K562 (cell line): ENCODE results near the gene TRIM38. TPM values are rescaled to one million over a fixed set of nuclear protein-coding genes. Genes with fewer than 3 reads are reported as not detected.

Experiments used
- CEBPG ChIP-seq, 3 experiments: fragments of 200-800 bp in 1 of 3; sonication (Bioruptor generic) in 1 of 3; sonication (generic) in 1 of 3; formaldehyde crosslinking in 1 of 3; IDR thresholded peaks in 2 of 3; conservative IDR thresholded peaks in 1 of 3; 2 replicates each; pipeline versions ENCODE4 v1.6.1 to v1.8.0; 2016 to 2022; ENCODE audit warnings: missing compliant biosample characterization in 2 of 3, missing genetic modification characterization in 2 of 3, mild to moderate bottlenecking in 1 of 3, missing genetic modification reagents in 1 of 3
- ETV5 ChIP-seq: sonication (generic); formaldehyde crosslinking; IDR thresholded peaks from 2 replicates; pipeline ENCODE4 v1.4.0; 2020; ENCODE audit warnings: low read depth, mild to moderate bottlenecking, missing genetic modification reagents
- FOSL1 ChIP-seq: fragments of 200-800 bp; sonication (Bioruptor generic); conservative IDR thresholded peaks from 2 replicates; pipeline ENCODE4 v1.6.1; 2016; ENCODE audit warnings: missing genetic modification characterization, missing compliant biosample characterization
- GTF2E2 ChIP-seq: fragments of 200-800 bp; sonication (Bioruptor generic); IDR thresholded peaks from 2 replicates; pipeline ENCODE4 v1.6.1; 2016; ENCODE audit warnings: missing genetic modification characterization, missing compliant biosample characterization
- HIVEP1 ChIP-seq: fragments of 250-450 bp; sonication (Bioruptor Pico); IDR thresholded peaks from 2 replicates; pipeline ENCODE4 v1.4.0; 2020; ENCODE audit warnings: mild to moderate bottlenecking
- LEF1 ChIP-seq: fragments of 450-650 bp; IDR thresholded peaks from 2 replicates; pipeline ENCODE4 v1.6.1; 2016; ENCODE audit warnings: mild to moderate bottlenecking
- MIER1 ChIP-seq: fragments of 450-650 bp; IDR thresholded peaks from 2 replicates; pipeline ENCODE4 v1.6.1; 2016; ENCODE audit warnings: antibody characterized with exemption, mild to moderate bottlenecking, low read depth
- MTA3 ChIP-seq: fragments of 450-650 bp; formaldehyde crosslinking; IDR thresholded peaks from 2 replicates; pipeline ENCODE4 v1.6.1; 2017; ENCODE audit warnings: mild to moderate bottlenecking, borderline replicate concordance
- NFRKB ChIP-seq: fragments of 450-650 bp; IDR thresholded peaks from 2 replicates; pipeline ENCODE4 v1.6.1; 2016; ENCODE audit warnings: low read depth
- PCBP1 ChIP-seq: fragments of 200-400 bp; formaldehyde crosslinking; IDR thresholded peaks from 2 replicates; pipeline ENCODE4 v1.6.1; 2018; ENCODE audit warnings: mild to moderate bottlenecking, low read depth, low read length; ENCODE audit not compliant: poor library complexity, severe bottlenecking
- POLR2AphosphoS5 ChIP-seq: IDR thresholded peaks from 2 replicates; pipeline ENCODE4 v1.6.1; 2011; ENCODE audit warnings: mild to moderate bottlenecking, low read depth, low read length, moderate library complexity; ENCODE audit not compliant: control insufficient read depth, insufficient read depth
- SMARCB1 ChIP-seq: IDR thresholded peaks from 2 replicates; pipeline ENCODE4 v1.6.1; 2011; ENCODE audit warnings: improper control_type of control experiment, low read depth; ENCODE audit not compliant: insufficient read length
- XRCC4 ChIP-seq: IDR thresholded peaks from one replicate; pipeline ENCODE4 v1.6.1; 2011; ENCODE audit not compliant: insufficient read depth, insufficient read length; ENCODE audit errors: extremely low read depth
- XRCC5 ChIP-seq: fragments of 200-400 bp; formaldehyde crosslinking; IDR thresholded peaks from 2 replicates; pipeline ENCODE4 v1.6.1; 2017; ENCODE audit warnings: low read depth, mild to moderate bottlenecking, low read length
- ZC3H11A ChIP-seq: IDR thresholded peaks from 2 replicates; pipeline ENCODE4 v1.6.1; 2012; ENCODE audit warnings: low read depth, low read length, improper control_type of control experiment
- ZNF174 ChIP-seq: fragments of 250-450 bp; sonication (Bioruptor Pico); IDR thresholded peaks from 2 replicates; pipeline ENCODE4 v1.4.0; 2020; ENCODE audit warnings: mild to moderate bottlenecking
- ZNF445 ChIP-seq: fragments of 250-450 bp; sonication (Bioruptor Pico); IDR thresholded peaks from 2 replicates; pipeline ENCODE4 v1.4.0; 2020; ENCODE audit warnings: low read depth, mild to moderate bottlenecking, moderate library complexity
- ZNF699 ChIP-seq: fragments of 250-450 bp; sonication (Bioruptor Pico); IDR thresholded peaks from 2 replicates; pipeline ENCODE4 v1.8.0; 2021; ENCODE audit warnings: mild to moderate bottlenecking, moderate library complexity; ENCODE audit not compliant: insufficient replicate concordance
- ZNF766 ChIP-seq: fragments of 200-800 bp; sonication (Bioruptor generic); conservative IDR thresholded peaks from 2 replicates; pipeline ENCODE4 v1.6.1; 2016; ENCODE audit warnings: missing genetic modification characterization, missing compliant biosample characterization
- polyA plus RNA-seq, 8 experiments: library from polyadenylated mRNA; depleted of rRNA in 4 of 8; stranded (reverse) in 5 of 8; unstranded in 3 of 8; fragments of >200 nt; fragmentation: Nextera tagmentation in 2 of 8; fragmentation: Illumina TruSeq in 1 of 8; extraction: Ambion mirVana in 2 of 8; extraction: Trizol in 1 of 8; gene quantifications; 2 replicates each; pipeline versions ENCODE4 v1.2.1 to v1.2.3, GENCODE V29; 2011 to 2014; ENCODE audit warnings: inconsistent platforms in 1 of 8, missing spikeins in 1 of 8
- total RNA-seq, 7 experiments: library from RNA; depleted of rRNA in 6 of 7; stranded (reverse); fragments of >200 nt in 6 of 7; fragmentation: Illumina TruSeq in 2 of 7; extraction: Trizol in 2 of 7; gene quantifications; 2 replicates each; pipeline versions ENCODE4 v1.2.1 to v1.2.3, GENCODE V29; 2011 to 2021; ENCODE audit warnings: low replicate concordance in 1 of 7
- TF ChIP-seq, protein P1 (sequence below): sonication (generic); formaldehyde crosslinking; IDR thresholded peaks from 2 replicates; pipeline ENCODE4 v1.8.1; 2023; ENCODE audit warnings: mild to moderate bottlenecking, missing genetic modification reagents
- TF ChIP-seq, protein P2 (sequence below): fragments of 150-350 bp; IDR thresholded peaks from 2 replicates; pipeline ENCODE4 v1.6.1; 2014; ENCODE audit warnings: low read depth, mild to moderate bottlenecking, low read length, borderline replicate concordance

The TRIM38 gene
- total and polyA plus RNA-seq, 9 of the 15 experiments (the other 6 are each of a cell fraction or from before 2014, with no cell fraction given) = 1.7 to 6.7 (median 6.3) TPM

DNA sequence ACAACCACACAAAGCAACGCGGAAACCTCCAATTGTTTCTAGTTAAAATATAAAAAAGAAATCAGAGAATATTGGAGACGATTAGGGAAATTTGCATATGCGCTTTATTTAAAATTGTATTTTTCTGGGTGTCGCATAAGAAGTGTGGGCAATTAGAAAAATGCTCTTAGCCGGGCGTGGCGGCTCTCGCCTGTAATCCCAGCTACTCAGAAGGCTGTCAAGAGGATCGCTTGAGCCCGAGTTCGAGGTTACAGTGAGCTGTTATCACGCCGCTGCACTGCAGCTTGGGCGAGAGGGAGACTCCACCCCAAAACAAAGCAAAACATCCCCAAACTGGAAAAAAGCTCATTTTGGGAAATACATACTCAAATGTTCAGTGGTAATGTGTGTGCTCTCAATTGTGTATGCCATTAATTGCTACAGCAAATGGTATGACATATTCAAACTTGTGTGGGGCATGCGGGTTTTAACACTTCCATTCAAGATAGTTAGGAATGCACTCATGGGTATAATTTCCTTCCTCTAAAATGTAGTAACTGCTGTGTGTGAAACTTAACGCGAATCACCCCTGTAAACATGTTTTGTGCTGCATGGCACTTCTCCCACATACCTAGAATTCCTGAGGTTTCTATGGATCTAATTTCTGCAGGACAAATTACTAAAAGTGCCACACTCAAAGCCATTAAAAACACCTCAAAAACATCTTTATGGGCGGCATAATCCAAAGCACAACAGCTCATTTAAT lies 69.9 kb downstream of the TRIM38 start (continued):
- TF ChIP-seq PCBP1 (no peak), ETV5 (CRISPR knock-in tag) (no peak), POLR2AphosphoS5 (peak; percentile 34; the same call in 1 of the 2 replicates), LEF1 (no peak), FOSL1 (tag) (0 out of 2 replicates have a peak, but pooled peaks have one; percentile 3), ZNF766 (CRISPR knock-in tag) (peak; percentile 9), XRCC5 (no peak; the same call in 1 of the 2 replicates), ZNF174 (CRISPR knock-in tag) (0 out of 2 replicates have a peak, but pooled peaks have one; percentile 62), CEBPG (CRISPR knock-in tag; IDR thresholded peaks at IDR 0.05) (no peak; the same call in 1 of the 2 replicates), CEBPG (tag; conservative IDR thresholded peaks at IDR 0.05 in 1 of 2, IDR thresholded peaks at IDR 0.05 in 1 of 2) (0 out of 4 replicates have a peak, but pooled peaks of 1 of the 2 experiments have one; percentile 7), ZNF445 (CRISPR knock-in tag) (0 out of 2 replicates have a peak, but pooled peaks have one; percentile 48), XRCC4 (no peak), MIER1 (0 out of 2 replicates have a peak, but pooled peaks have one; percentile 55), HIVEP1 (CRISPR knock-in tag) (no peak), ZNF699 (CRISPR knock-in tag) (no peak), GTF2E2 (no peak), MTA3 (no peak), ZC3H11A (no peak), NFRKB (peak; percentile 11; the same call in 1 of the 2 replicates), SMARCB1 (no peak)
- TF ChIP-seq, protein P1, sequence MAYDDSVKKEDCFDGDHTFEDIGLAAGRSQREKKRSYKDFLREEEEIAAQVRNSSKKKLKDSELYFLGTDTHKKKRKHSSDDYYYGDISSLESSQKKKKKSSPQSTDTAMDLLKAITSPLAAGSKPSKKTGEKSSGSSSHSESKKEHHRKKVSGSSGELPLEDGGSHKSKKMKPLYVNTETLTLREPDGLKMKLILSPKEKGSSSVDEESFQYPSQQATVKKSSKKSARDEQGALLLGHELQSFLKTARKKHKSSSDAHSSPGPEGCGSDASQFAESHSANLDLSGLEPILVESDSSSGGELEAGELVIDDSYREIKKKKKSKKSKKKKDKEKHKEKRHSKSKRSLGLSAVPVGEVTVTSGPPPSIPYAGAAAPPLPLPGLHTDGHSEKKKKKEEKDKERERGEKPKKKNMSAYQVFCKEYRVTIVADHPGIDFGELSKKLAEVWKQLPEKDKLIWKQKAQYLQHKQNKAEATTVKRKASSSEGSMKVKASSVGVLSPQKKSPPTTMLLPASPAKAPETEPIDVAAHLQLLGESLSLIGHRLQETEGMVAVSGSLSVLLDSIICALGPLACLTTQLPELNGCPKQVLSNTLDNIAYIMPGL (CRISPR knock-in tag) = no peak
- TF ChIP-seq, protein P2, sequence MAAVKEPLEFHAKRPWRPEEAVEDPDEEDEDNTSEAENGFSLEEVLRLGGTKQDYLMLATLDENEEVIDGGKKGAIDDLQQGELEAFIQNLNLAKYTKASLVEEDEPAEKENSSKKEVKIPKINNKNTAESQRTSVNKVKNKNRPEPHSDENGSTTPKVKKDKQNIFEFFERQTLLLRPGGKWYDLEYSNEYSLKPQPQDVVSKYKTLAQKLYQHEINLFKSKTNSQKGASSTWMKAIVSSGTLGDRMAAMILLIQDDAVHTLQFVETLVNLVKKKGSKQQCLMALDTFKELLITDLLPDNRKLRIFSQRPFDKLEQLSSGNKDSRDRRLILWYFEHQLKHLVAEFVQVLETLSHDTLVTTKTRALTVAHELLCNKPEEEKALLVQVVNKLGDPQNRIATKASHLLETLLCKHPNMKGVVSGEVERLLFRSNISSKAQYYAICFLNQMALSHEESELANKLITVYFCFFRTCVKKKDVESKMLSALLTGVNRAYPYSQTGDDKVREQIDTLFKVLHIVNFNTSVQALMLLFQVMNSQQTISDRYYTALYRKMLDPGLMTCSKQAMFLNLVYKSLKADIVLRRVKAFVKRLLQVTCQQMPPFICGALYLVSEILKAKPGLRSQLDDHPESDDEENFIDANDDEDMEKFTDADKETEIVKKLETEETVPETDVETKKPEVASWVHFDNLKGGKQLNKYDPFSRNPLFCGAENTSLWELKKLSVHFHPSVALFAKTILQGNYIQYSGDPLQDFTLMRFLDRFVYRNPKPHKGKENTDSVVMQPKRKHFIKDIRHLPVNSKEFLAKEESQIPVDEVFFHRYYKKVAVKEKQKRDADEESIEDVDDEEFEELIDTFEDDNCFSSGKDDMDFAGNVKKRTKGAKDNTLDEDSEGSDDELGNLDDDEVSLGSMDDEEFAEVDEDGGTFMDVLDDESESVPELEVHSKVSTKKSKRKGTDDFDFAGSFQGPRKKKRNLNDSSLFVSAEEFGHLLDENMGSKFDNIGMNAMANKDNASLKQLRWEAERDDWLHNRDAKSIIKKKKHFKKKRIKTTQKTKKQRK = no peak
